Skeletal muscle cell (primary cell): ENCODE data around the gene CDH12.

Experiments
- DNase-seq: peaks from one replicate; pipeline ENCODE4 v3.0.0-alpha.2; 2010; ENCODE audit warnings: low read depth
- H3K4me3 ChIP-seq: 2 replicates; pipeline ENCODE4 v1.5.1; 2011; ENCODE audit warnings: low read depth, mild to moderate bottlenecking, control low read depth, low read length, moderate library complexity

The CDH12 gene

GRCh38 chr5:22504411-22504810 lies 348.7 kb downstream of the CDH12 start:
- no peak for DNase-seq
- no peak overlapping the region for H3K4me3 ChIP-seq

GRCh38 chr5:22500556-22500955 lies 352.6 kb downstream of the CDH12 start:
- H3K4me3 ChIP-seq: no peak overlapping the region
- no peak for DNase-seq

GRCh38 chr5:22496666-22497065 lies 356.5 kb downstream of the CDH12 start:
- no peak overlapping the region for H3K4me3 ChIP-seq
- no peak for DNase-seq

GRCh38 chr5:22495016-22495720 lies 358.0 kb downstream of the CDH12 start:
- no peak overlapping the region for H3K4me3 ChIP-seq
- DNase-seq: no peak

- DNase-seq: no peak
- H3K4me3 ChIP-seq: no peak overlapping the region
Measured at GRCh38 chr5:22488427-22488826, 364.7 kb downstream of the CDH12 start.

GRCh38 chr5:22480305-22480704 lies 372.8 kb downstream of the CDH12 start:
- DNase-seq: no peak
- no peak overlapping the region for H3K4me3 ChIP-seq

- DNase-seq: no peak
- no peak overlapping the region for H3K4me3 ChIP-seq
Measured at GRCh38 chr5:22473886-22474285, 379.3 kb downstream of the CDH12 start.

GRCh38 chr5:22471154-22471553 lies 382.0 kb downstream of the CDH12 start:
- DNase-seq: no peak
- H3K4me3 ChIP-seq: no peak overlapping the region

GRCh38 chr5:22470408-22470807 lies 382.7 kb downstream of the CDH12 start:
- H3K4me3 ChIP-seq: no peak overlapping the region
- DNase-seq: no peak

- H3K4me3 ChIP-seq: no peak overlapping the region
- no peak for DNase-seq
Measured at GRCh38 chr5:22465616-22466015, 387.5 kb downstream of the CDH12 start.

- no peak for DNase-seq
- H3K4me3 ChIP-seq: no peak overlapping the region
Measured at GRCh38 chr5:22465177-22465576, 388.0 kb downstream of the CDH12 start.

- no peak for DNase-seq
- no peak overlapping the region for H3K4me3 ChIP-seq
Measured at GRCh38 chr5:22460189-22460588, 393.0 kb downstream of the CDH12 start.

- H3K4me3 ChIP-seq: no peak overlapping the region
- no peak for DNase-seq
Measured at GRCh38 chr5:22432905-22433304, 420.2 kb downstream of the CDH12 start.

GRCh38 chr5:22431840-22432239 lies 421.3 kb downstream of the CDH12 start:
- no peak overlapping the region for H3K4me3 ChIP-seq
- DNase-seq: no peak

- no peak for DNase-seq
- no peak overlapping the region for H3K4me3 ChIP-seq
Measured at GRCh38 chr5:22431406-22431805, 421.7 kb downstream of the CDH12 start.

GRCh38 chr5:22411554-22412349 lies 441.4 kb downstream of the CDH12 start:
- no peak for DNase-seq
- no peak overlapping the region for H3K4me3 ChIP-seq

- H3K4me3 ChIP-seq: no peak overlapping the region
- no peak for DNase-seq
Measured at GRCh38 chr5:22391956-22392355, 461.2 kb downstream of the CDH12 start.

- H3K4me3 ChIP-seq: no peak overlapping the region
- DNase-seq: no peak
Measured at GRCh38 chr5:22390888-22391287, 462.3 kb downstream of the CDH12 start.

GRCh38 chr5:22372826-22373660 lies 480.1 kb downstream of the CDH12 start:
- H3K4me3 ChIP-seq: no peak overlapping the region
- DNase-seq: no peak

GRCh38 chr5:22372376-22372775 lies 480.8 kb downstream of the CDH12 start:
- no peak overlapping the region for H3K4me3 ChIP-seq
- DNase-seq: peak; percentile 24
